ENCODE measurements around the gene GDPD4.

Gene GDPD4

GRCh38 chr11:77183431-77183984 lies 118.0 kb downstream of the GDPD4 start:
- DNase-seq (ENCODE audit: low read depth): no peak
- H3K4me3 ChIP-seq (ENCODE audit: control insufficient read depth, low read depth, low read length): no peak overlapping the region
- no peak for TF ChIP-seq CTCF (conservative IDR thresholded peaks at IDR 0.05; ENCODE audit: control insufficient read depth, insufficient read depth, low read depth, low read length)

GRCh38 chr11:77182542-77183430 lies 118.7 kb downstream of the GDPD4 start:
- no peak for DNase-seq (ENCODE audit: low read depth)
- H3K4me3 ChIP-seq (ENCODE audit: control insufficient read depth, low read depth, low read length): no peak overlapping the region
- no peak for TF ChIP-seq CTCF (conservative IDR thresholded peaks at IDR 0.05; ENCODE audit: control insufficient read depth, insufficient read depth, low read depth, low read length)

GRCh38 chr11:77181799-77182541 lies 119.5 kb downstream of the GDPD4 start:
- no peak for TF ChIP-seq CTCF (conservative IDR thresholded peaks at IDR 0.05; ENCODE audit: control insufficient read depth, insufficient read depth, low read depth, low read length)

GRCh38 chr11:77181226-77181625 lies 120.3 kb downstream of the GDPD4 start:
- DNase-seq (ENCODE audit: low read depth): no peak
- TF ChIP-seq CTCF (conservative IDR thresholded peaks at IDR 0.05; ENCODE audit: control insufficient read depth, insufficient read depth, low read depth, low read length): no peak
- H3K4me3 ChIP-seq (ENCODE audit: control insufficient read depth, low read depth, low read length): no peak overlapping the region

More at GRCh38 chr11:77181799-77182541, 119.5 kb downstream of the GDPD4 start:
- H3K4me3 ChIP-seq (ENCODE audit: control insufficient read depth, low read depth, low read length): no peak overlapping the region
- no peak for DNase-seq (ENCODE audit: low read depth)

GRCh38 chr11:77180346-77180745 lies 121.1 kb downstream of the GDPD4 start:
- no peak for DNase-seq (ENCODE audit: low read depth)
- no peak overlapping the region for H3K4me3 ChIP-seq (ENCODE audit: control insufficient read depth, low read depth, low read length)
- no peak for TF ChIP-seq CTCF (conservative IDR thresholded peaks at IDR 0.05; ENCODE audit: control insufficient read depth, insufficient read depth, low read depth, low read length)

GRCh38 chr11:77179681-77180080 lies 121.8 kb downstream of the GDPD4 start:
- no peak for TF ChIP-seq CTCF (conservative IDR thresholded peaks at IDR 0.05; ENCODE audit: control insufficient read depth, insufficient read depth, low read depth, low read length)
- H3K4me3 ChIP-seq (ENCODE audit: control insufficient read depth, low read depth, low read length): no peak overlapping the region

More at GRCh38 chr11:77179681-77180080, 121.8 kb downstream of the GDPD4 start:
- no peak for DNase-seq (ENCODE audit: low read depth)

All from fibroblast of mammary gland (primary cell).